Non-pigmented ciliary epithelial cell (primary cell): ENCODE data around the gene CLCA4.
"Not testable (repeated sequence)": the region's sequence is repeated elsewhere in the genome, so short reads cannot be mapped to it uniquely, and the experiment has no call there.

Experiments used
- DNase-seq: peaks from one replicate; pipeline ENCODE4 v3.0.0-alpha.2; 2010; ENCODE audit warnings: low read depth

Gene CLCA4

GRCh38 chr1:86527306-86527705 is 19.6 kb upstream of the CLCA4 start:
- no peak for DNase-seq

GRCh38 chr1:86530211-86530845 is 16.6 kb upstream of the CLCA4 start:
- no peak for DNase-seq

- DNase-seq = no peak
Observed at GRCh38 chr1:86537928-86538695, 8.8 kb upstream of the CLCA4 start.

- DNase-seq = no peak
Observed at GRCh38 chr1:86538775-86539174, 8.1 kb upstream of the CLCA4 start.

GRCh38 chr1:86541859-86542258 is 5.0 kb upstream of the CLCA4 start:
- DNase-seq = no peak

DNA sequence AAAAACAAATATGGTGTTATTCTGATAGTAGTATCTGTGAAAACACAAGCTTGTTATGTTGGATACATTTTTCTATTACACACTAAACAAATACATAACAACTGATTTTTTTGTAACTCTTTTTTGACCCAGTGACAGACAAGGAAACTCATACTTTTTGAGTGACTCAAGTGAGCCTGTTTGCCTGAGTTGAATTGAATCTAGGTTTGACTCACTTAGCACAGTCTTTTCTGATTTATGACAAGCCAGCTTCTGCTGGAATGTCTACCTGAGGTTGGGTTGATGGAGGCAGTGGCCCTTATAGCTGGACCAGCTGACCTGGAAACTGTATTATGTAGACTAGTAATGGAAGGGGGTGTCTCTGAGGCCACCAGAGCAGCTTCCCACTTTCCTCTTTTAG is 4.2 kb upstream of the CLCA4 start:
- no peak for DNase-seq

- no peak for DNase-seq
Observed at GRCh38 chr1:86548839-86549238, 2.0 kb downstream of the CLCA4 start.

DNA sequence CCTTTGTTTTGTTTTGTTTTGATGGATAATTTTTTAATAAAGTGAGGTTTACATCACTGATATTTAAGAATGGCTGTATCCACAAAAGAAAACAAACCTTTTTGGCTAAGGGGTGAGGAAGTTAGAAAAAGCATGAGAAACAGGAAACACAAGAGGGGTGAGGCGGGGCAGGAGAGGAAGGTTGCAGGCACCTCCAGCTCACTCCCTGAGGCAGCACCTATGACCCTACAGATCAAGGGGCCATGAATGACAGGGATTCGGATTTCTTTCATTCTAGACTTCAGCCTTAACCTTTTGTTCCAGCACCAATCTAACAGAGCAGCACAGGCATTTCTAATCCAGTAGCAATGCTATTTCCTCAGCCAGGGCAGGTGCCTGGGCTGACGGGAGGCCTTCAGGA is 4.4 kb downstream of the CLCA4 start:
- DNase-seq = no peak

- no peak for DNase-seq
Observed at GRCh38 chr1:86552376-86552775, 5.5 kb downstream of the CLCA4 start.

GRCh38 chr1:86557739-86558138 is 10.9 kb downstream of the CLCA4 start:
- no peak for DNase-seq

- DNase-seq = no peak
Observed at GRCh38 chr1:86563849-86564248, 17.0 kb downstream of the CLCA4 start.

DNA sequence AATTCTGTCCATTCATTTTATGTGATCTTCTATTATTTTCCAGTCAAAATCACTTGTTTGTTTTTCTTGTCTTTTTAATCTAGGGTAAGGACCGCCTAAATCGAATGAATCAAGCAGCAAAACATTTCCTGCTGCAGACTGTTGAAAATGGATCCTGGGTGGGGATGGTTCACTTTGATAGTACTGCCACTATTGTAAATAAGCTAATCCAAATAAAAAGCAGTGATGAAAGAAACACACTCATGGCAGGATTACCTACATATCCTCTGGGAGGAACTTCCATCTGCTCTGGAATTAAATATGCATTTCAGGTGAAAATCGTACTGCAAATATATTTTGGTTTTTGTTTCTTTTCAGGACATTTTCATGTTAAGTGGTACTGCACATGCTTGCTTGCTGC is 20.5 kb downstream of the CLCA4 start:
- no peak for DNase-seq

GRCh38 chr1:86567878-86568277 is 21.0 kb downstream of the CLCA4 start:
- no peak for DNase-seq

- DNase-seq = no peak
Observed at GRCh38 chr1:86573763-86574484, 27.0 kb downstream of the CLCA4 start.

DNA sequence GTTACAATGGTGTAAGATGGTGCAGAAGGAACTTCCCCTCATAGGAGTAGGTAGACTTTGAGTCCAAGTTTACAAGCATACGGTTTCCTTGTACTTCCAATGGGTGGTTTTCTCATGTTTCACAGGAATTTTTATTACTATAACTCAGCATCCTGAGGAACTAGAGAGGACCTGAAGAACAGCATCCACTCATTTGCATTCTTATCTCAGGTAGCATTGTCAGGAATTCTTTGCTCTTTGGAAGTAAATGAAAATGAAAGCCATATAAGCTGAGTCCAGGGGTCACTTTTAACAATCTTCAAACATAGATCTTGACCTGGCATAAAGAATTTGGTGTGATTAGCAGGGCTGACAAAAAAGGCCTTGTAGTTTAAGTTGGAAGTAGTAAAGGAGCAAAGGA is 34.4 kb downstream of the CLCA4 start:
- DNase-seq = no peak

GRCh38 chr1:86582161-86582560 is 35.3 kb downstream of the CLCA4 start:
- no peak for DNase-seq

GRCh38 chr1:86583032-86583431 is 36.2 kb downstream of the CLCA4 start:
- no peak for DNase-seq

GRCh38 chr1:86583593-86583992 is 36.7 kb downstream of the CLCA4 start:
- DNase-seq = no peak

DNA sequence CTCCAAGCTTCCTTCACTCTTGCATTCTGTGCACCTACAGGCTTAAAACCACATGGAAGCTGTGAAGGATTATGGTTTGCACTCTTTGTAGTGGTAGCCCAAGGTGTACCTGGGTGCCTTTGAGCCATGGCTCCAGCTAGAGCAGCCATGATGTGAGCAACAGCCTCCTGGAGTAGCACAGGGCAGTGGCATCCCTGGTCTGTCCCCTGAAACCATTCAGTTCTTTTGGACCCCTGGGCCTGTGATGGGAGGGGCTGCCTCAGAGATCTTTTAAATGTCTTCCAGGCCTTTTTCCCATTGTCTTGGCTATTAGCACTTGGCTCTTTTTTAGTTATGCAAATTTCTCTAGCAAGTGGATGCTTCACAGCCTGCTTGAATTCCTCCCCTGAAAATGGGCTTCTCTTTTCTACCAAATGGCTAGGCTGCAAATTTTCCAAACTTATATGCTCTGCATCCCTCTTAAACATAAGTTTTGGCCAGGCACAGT is 47.4 kb downstream of the CLCA4 start:
- DNase-seq = no peak

DNA sequence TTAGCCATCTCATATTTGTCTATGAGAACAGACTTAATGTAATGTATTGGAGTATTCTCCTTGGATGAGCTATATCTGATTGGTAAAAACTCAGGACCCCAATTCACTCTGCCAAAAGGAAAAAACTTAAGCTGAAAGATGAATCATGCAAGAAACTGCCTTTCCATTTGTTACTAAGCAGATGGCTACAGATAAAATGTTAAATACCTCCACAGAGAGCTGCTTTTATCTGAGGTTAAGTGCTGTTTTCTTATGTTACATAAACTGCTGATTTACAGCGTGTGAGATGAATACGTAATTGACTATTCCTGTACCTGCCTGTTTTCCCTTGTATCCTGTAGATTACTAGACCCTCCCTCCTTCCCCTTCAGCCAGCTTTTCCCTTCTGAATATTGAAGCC is 49.3 kb downstream of the CLCA4 start:
- no peak for DNase-seq

GRCh38 chr1:86596741-86597290 is 49.9 kb downstream of the CLCA4 start:
- DNase-seq = no peak

GRCh38 chr1:86606080-86606479 is 59.2 kb downstream of the CLCA4 start:
- not testable (repeated sequence) for DNase-seq

- no peak for DNase-seq
Observed at GRCh38 chr1:86616433-86616832, 69.6 kb downstream of the CLCA4 start.
